NCI-H146 treated with DMSO at 0.1 percent for 48 hours (cell line): ENCODE data around the gene MRPL10.

Experiments used
- DNase-seq: peaks from one replicate; lab custom pipeline; 2025; ENCODE audit not compliant: unreplicated experiment; lab: John Stamatoyannopoulos, UW

The MRPL10 gene

GRCh38 chr17:47815106-47815918 is 16.0 kb downstream of the MRPL10 start:
- DNase-seq: no peak

- no peak for DNase-seq
These were observed 17.8 kb downstream of the MRPL10 start for GRCh38 chr17:47813512-47814031.

- DNase-seq: no peak
These were observed 18.3 kb downstream of the MRPL10 start for GRCh38 chr17:47813077-47813476.

GRCh38 chr17:47812146-47812920 is 19.0 kb downstream of the MRPL10 start:
- DNase-seq: no peak

- DNase-seq: no peak
These were observed 19.6 kb downstream of the MRPL10 start for GRCh38 chr17:47811709-47812108.

GRCh38 chr17:47810901-47811635 is 20.3 kb downstream of the MRPL10 start:
- no peak for DNase-seq

- DNase-seq: no peak
These were observed 21.0 kb downstream of the MRPL10 start for GRCh38 chr17:47810200-47810821.

GRCh38 chr17:47808830-47809480 is 22.4 kb downstream of the MRPL10 start:
- DNase-seq: no peak

- DNase-seq: no peak
These were observed 23.1 kb downstream of the MRPL10 start for GRCh38 chr17:47808036-47808829.

GRCh38 chr17:47807421-47807820 is 23.9 kb downstream of the MRPL10 start:
- no peak for DNase-seq

GRCh38 chr17:47806913-47807255 is 24.5 kb downstream of the MRPL10 start:
- no peak for DNase-seq

GRCh38 chr17:47806026-47806912 is 25.1 kb downstream of the MRPL10 start:
- no peak for DNase-seq

GRCh38 chr17:47804461-47804860 is 26.9 kb downstream of the MRPL10 start:
- no peak for DNase-seq

- no peak for DNase-seq
These were observed 27.6 kb downstream of the MRPL10 start for GRCh38 chr17:47803751-47804150.

- DNase-seq: no peak
These were observed 28.1 kb downstream of the MRPL10 start for GRCh38 chr17:47803201-47803600.

- peak; percentile 52 for DNase-seq
These were observed 28.9 kb downstream of the MRPL10 start for GRCh38 chr17:47802341-47803022.

- no peak for DNase-seq
These were observed 29.4 kb downstream of the MRPL10 start for GRCh38 chr17:47801906-47802305.

- DNase-seq: no peak
These were observed 30.1 kb downstream of the MRPL10 start for GRCh38 chr17:47801176-47801765.
